Measurements from ENCODE around the gene SPTBN2.
A peak's percentile ranks its signal among the peaks of the same experiment; 100 is the strongest.

DNA sequence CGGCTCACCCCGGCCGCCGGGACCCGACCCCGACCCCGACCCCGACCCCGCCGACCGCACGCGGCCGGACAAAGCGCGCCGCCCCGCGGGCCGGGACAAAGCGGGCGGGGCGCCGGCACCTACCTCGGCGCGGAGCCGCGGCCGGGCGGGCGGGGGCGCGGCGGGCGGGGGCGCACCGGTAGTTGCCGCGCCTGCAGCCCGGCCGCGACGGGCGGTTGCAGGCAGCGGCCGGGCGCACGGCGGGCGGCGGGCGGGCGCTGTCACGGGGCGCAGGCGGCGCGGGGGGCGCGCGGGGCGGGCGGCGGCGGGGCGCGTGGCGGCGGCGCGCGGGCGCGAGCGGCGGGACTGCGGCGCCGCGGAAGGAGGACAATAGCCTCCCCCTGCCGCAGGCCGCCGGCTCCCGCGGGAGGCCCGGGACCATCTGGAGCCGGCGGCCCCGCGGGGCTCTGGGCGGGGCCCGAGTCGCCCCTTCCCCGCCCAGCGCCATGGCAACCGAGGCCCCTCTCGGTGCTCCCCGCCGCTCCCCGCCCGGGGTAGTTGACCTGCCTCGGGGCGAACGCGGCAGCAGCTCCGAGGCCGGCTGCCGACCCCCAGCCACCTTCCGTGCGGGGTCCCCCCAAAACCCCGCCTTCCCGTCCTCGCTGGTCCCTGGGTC is 851 bp downstream of the SPTBN2 start:
- TF ChIP-seq, protein P1, sequence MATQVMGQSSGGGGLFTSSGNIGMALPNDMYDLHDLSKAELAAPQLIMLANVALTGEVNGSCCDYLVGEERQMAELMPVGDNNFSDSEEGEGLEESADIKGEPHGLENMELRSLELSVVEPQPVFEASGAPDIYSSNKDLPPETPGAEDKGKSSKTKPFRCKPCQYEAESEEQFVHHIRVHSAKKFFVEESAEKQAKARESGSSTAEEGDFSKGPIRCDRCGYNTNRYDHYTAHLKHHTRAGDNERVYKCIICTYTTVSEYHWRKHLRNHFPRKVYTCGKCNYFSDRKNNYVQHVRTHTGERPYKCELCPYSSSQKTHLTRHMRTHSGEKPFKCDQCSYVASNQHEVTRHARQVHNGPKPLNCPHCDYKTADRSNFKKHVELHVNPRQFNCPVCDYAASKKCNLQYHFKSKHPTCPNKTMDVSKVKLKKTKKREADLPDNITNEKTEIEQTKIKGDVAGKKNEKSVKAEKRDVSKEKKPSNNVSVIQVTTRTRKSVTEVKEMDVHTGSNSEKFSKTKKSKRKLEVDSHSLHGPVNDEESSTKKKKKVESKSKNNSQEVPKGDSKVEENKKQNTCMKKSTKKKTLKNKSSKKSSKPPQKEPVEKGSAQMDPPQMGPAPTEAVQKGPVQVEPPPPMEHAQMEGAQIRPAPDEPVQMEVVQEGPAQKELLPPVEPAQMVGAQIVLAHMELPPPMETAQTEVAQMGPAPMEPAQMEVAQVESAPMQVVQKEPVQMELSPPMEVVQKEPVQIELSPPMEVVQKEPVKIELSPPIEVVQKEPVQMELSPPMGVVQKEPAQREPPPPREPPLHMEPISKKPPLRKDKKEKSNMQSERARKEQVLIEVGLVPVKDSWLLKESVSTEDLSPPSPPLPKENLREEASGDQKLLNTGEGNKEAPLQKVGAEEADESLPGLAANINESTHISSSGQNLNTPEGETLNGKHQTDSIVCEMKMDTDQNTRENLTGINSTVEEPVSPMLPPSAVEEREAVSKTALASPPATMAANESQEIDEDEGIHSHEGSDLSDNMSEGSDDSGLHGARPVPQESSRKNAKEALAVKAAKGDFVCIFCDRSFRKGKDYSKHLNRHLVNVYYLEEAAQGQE (IDR thresholded peaks at IDR 0.05; ENCODE audit: low read depth): no peak
- TF ChIP-seq, protein P2, sequence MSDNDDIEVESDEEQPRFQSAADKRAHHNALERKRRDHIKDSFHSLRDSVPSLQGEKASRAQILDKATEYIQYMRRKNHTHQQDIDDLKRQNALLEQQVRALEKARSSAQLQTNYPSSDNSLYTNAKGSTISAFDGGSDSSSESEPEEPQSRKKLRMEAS (IDR thresholded peaks at IDR 0.05): no peak
- TF ChIP-seq FOXM1 (IDR thresholded peaks at IDR 0.05; ENCODE audit: borderline replicate concordance, low read depth) (no peak), YY1 (IDR thresholded peaks at IDR 0.05; ENCODE audit: low read depth) (no peak), CREB1 (IDR thresholded peaks at IDR 0.05; ENCODE audit: low read depth) (no peak), TAF1 (IDR thresholded peaks at IDR 0.05; ENCODE audit: low read depth) (no peak), EP300 (IDR thresholded peaks at IDR 0.05; ENCODE audit: borderline replicate concordance) (no peak), RAD21 (IDR thresholded peaks at IDR 0.05; ENCODE audit: low read depth) (no peak), TEAD4 (IDR thresholded peaks at IDR 0.05) (no peak), CEBPB (IDR thresholded peaks at IDR 0.05) (no peak), ZBTB7A (IDR thresholded peaks at IDR 0.05; ENCODE audit: low read depth) (peak; percentile 71; the same call in 1 of the 2 replicates), EGR1 (IDR thresholded peaks at IDR 0.05) (no peak), NFIC (IDR thresholded peaks at IDR 0.05) (no peak)
- TF ChIP-seq, protein P3, sequence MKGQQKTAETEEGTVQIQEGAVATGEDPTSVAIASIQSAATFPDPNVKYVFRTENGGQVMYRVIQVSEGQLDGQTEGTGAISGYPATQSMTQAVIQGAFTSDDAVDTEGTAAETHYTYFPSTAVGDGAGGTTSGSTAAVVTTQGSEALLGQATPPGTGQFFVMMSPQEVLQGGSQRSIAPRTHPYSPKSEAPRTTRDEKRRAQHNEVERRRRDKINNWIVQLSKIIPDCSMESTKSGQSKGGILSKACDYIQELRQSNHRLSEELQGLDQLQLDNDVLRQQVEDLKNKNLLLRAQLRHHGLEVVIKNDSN (IDR thresholded peaks at IDR 0.05): no peak

Data from Ishikawa (cell line).